Activated CD4-positive, alpha-beta T cell treated with anti-CD3 and anti-CD28 coated beads, Interleukin-2, amount 10 ng/mL, durations not matched to agents 7 days and 5 days (primary cell): Measurements from ENCODE around the gene GCN1. TPM values are rescaled to one million over a fixed set of nuclear protein-coding genes. Genes with fewer than 3 reads are reported as not detected.

Source experiments
- CTCF ChIA-PET: fragments of 350-600 bp; sonication (Branson Sonifier 250); formaldehyde crosslinking; loops from one replicate; lab custom pipeline; 2021; ENCODE audit warnings: antibody characterized with exemption; lab: Charles Lee
- POLR2A ChIA-PET: fragments of 350-600 bp; sonication (Branson Sonifier 250); formaldehyde crosslinking; loops from one replicate; lab custom pipeline; 2021; ENCODE audit warnings: antibody characterized with exemption; lab: Charles Lee
- DNase-seq: peaks from one replicate; pipeline ENCODE4 v3.0.0-alpha.2; 2020
- H3K27ac Mint-ChIP-seq: one replicate; pipeline ENCODE4 v1.8.0; 2021; ENCODE audit warnings: mild to moderate bottlenecking, moderate library complexity, mixed read lengths
- H3K27me3 Mint-ChIP-seq: one replicate; pipeline ENCODE4 v1.8.0; 2021; ENCODE audit warnings: mixed read lengths
- H3K36me3 Mint-ChIP-seq: one replicate; pipeline ENCODE4 v1.8.0; 2021; ENCODE audit warnings: low read depth, mixed read lengths
- H3K4me1 Mint-ChIP-seq: one replicate; pipeline ENCODE4 v1.8.0; 2021; ENCODE audit warnings: mixed read lengths
- H3K4me3 Mint-ChIP-seq: one replicate; pipeline ENCODE4 v1.8.0; 2021; ENCODE audit warnings: mild to moderate bottlenecking, moderate library complexity, mixed read lengths
- H3K9me3 Mint-ChIP-seq: one replicate; pipeline ENCODE4 v1.8.0; 2021; ENCODE audit warnings: mixed read lengths
- total RNA-seq, 2 experiments: library from RNA; stranded (reverse); gene quantifications; one replicate each; pipeline ENCODE4 v1.2.3, GENCODE V29; 2021

The GCN1 gene
- total RNA-seq, 2 experiments from 2014 or later: 90.2 to 95.5 TPM

DNA sequence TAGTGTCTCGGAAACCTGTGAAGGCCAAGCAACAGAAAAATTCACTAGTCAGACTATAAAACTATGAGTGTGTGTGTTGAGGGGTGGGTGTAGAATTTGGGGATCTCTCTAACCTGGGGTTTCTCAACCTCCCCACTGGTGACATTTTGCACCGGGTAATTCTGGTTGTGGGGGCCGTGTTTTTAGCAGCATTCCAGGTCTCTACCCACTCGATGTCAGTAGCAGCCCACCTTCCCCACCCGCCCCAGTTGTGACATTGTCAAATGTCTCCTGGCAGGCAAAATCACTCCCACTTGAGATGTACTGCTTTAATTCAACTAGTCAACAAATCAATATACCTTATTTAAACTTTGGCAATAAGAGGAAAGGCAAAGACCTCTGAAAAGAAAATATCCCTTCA is 4.1 kb downstream of the GCN1 start:
- POLR2A ChIA-PET: no interaction called here
- Mint-ChIP-seq H3K4me1 (peaks cover 28% of the 10 kb centered on the region), H3K9me3 (no peaks in the 10 kb centered on the region), H3K27me3 (no peaks in the 10 kb centered on the region), H3K4me3 (no peak overlapping the region), H3K36me3 (peaks cover 36% of the 10 kb centered on the region), H3K27ac (no peak overlapping the region)
- no peak for DNase-seq
- CTCF ChIA-PET: interaction anchor here (0.6 to 2.6 kb wide), 3 partner anchors 11 to 1923 kb away, joined by 3 to 13 read pairs (median 4); partner anchors contain the start of gene RPLP0

DNA sequence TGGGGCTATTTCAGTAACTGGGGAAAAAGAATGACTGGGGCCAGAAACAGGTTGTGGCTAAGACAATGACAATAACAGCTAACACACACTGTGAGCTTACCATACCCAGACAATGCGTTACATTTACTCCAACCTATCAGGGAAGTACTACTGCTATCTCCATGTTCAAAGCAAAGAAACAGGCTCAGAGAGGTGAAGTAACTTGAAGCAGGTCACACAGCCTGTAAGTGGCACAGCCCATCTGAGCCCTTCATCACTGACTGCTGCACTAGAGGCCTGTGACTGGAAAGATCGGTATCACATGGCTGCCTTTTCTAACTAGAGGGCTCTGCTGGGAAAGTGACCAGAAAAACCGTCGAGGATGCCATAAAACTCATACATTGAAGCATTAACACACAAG is 7.9 kb downstream of the GCN1 start:
- no peaks in the 10 kb centered on the region for H3K9me3 Mint-ChIP-seq
- ChIA-PET POLR2A (no interaction called here), CTCF (no interaction called here)
- no peak for DNase-seq
- H3K36me3 Mint-ChIP-seq: peaks cover 45% of the 10 kb centered on the region
- H3K27me3 Mint-ChIP-seq: no peaks in the 10 kb centered on the region
- H3K27ac Mint-ChIP-seq: no peak overlapping the region
- H3K4me1 Mint-ChIP-seq: peaks cover 10% of the 10 kb centered on the region
- H3K4me3 Mint-ChIP-seq: no peak overlapping the region

DNA sequence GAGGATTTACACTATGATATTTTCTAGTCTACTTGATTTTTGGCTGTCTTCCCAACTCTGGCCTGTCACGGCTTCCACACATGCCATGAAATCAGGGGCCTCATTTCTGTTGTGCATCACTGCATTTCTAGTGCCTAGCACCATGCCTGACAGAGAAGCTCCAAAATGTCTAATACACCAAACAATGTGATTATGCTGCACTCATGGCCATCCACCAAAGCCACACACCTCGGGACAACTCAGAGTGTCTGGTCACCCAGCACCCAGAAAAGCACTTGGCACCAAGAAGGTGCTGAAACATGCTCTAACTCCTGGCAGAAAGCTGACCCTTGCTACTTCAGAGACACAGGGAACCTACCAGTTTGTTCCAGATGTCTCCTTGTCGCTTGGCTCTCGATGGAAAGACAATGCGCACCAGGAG is 11.3 kb downstream of the GCN1 start:
- H3K36me3 Mint-ChIP-seq: peaks cover 51% of the 10 kb centered on the region
- POLR2A ChIA-PET: no interaction called here

DNA sequence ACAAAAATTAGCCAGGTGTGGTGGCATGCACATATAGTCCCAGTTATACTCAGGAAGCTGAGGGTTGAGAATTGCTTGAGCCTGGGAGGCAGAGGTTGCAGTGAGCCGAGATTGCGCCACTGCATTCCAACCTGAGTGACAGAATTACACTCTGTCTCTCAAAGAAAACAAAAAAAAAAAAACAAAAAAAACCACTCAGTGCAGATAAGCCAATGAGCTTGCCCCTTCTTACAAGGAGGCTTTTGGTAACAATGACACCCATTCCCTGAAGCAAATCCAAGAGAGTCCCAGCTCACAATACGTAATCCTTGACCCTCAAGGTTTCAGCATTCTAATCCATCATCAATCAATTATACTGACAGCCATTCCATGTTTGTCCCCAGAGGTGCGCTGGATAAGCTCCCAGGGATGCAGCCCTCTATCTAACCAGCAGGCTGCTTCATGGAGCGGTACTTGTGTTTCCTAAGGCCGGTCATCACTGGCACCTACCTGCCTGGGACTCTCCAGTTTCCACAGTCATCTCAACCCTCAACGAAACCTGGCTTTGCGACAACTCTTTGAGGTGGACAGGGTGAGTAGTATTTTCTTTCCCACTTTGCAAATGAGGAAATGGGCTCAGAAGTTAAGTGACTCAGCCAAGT is 12.4 kb downstream of the GCN1 start:
- ChIA-PET CTCF (interaction anchor here (0.8 kb wide), 2 partner anchors 14 to 35 kb away, joined by 3 to 5 read pairs; no protein-coding TSS in a partner anchor), POLR2A (no interaction called here)
- H3K4me1 Mint-ChIP-seq: peaks cover 5% of the 10 kb centered on the region

More for the DNA sequence above, 11.3 kb downstream of the GCN1 start:
- Mint-ChIP-seq H3K4me1 (peaks cover 5% of the 10 kb centered on the region), H3K27me3 (no peaks in the 10 kb centered on the region), H3K9me3 (no peaks in the 10 kb centered on the region), H3K4me3 (no peak overlapping the region), H3K27ac (no peak overlapping the region)
- CTCF ChIA-PET: interaction anchor here (0.8 kb wide), 1 partner anchor 15 kb away, joined by 3 read pairs; no protein-coding TSS in a partner anchor
- no peak for DNase-seq

DNA sequence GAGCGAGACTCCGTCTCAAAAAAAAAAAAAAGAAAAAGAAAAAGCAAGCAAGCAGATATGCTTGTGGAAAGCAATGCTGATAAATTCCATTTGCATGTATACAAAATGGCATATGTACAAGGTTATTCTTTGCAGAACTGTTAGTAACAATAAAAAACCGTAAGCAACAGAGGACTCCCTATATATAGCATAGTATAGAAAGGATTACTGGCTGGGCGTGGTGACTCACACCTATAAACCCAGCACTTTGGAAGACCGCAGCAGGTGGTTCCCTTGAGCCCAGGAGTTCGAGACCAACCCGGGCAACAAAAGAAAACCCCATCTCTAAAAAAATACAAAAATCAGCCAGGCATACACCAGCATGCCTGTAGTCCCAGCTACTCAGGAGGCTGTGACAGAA is 13.5 kb downstream of the GCN1 start:
- Mint-ChIP-seq H3K4me1 (no peaks in the 10 kb centered on the region), H3K4me3 (no peak overlapping the region), H3K9me3 (no peaks in the 10 kb centered on the region), H3K27ac (no peak overlapping the region), H3K36me3 (peaks cover 54% of the 10 kb centered on the region), H3K27me3 (no peaks in the 10 kb centered on the region)
- no peak for DNase-seq
- ChIA-PET POLR2A (no interaction called here), CTCF (no interaction called here)

More for the DNA sequence above, 12.4 kb downstream of the GCN1 start:
- Mint-ChIP-seq H3K27me3 (no peaks in the 10 kb centered on the region), H3K9me3 (no peaks in the 10 kb centered on the region), H3K4me3 (no peak overlapping the region), H3K36me3 (peaks cover 58% of the 10 kb centered on the region), H3K27ac (no peak overlapping the region)
- DNase-seq: no peak

DNA sequence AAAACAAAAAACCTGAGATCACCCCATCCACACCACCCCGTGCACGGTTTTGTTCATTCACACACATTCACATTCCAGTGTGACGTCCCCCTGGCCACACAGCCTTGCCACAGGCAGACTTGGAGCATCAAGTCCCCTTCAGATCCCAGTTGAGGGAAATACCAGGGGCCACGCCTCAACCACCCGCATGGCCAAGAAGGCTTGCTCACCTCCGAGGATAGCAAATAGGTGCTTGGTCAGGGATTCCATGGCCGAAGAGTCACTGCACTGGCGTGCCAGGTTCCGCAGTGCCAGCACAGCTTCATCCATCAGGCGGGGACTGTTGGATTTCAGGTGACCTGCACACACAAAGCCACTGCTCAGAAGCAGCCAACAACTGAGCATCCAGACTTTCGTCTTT is 19.0 kb downstream of the GCN1 start:
- Mint-ChIP-seq H3K9me3 (no peaks in the 10 kb centered on the region), H3K27ac (no peak overlapping the region), H3K4me1 (peaks cover 5% of the 10 kb centered on the region), H3K36me3 (peaks cover 49% of the 10 kb centered on the region), H3K27me3 (no peaks in the 10 kb centered on the region), H3K4me3 (no peak overlapping the region)
- DNase-seq: no peak
- CTCF ChIA-PET: interaction anchor here (1.0 to 1.8 kb wide), 3 partner anchors 13 to 263 kb away, joined by 3 to 4 read pairs (median 3); no protein-coding TSS in a partner anchor
- POLR2A ChIA-PET: no interaction called here

DNA sequence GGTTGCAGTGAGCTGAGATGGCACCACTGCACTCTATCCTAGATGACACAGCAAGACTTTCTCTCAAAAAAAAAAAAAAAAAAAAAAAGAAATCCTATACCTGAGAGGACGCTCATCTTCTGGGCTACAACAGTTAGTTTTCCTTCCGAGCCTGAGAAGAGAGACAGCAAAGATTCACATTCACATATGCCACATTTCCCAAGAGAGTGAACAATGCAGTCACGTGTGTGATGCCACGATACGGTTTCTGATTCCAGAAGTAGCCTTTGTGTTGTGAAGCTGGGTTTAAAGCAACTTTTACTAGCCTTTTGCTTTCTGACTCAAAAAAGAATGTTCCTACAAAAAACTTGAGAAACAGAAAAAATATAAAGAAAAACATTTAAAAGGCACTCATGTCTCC is 19.5 kb downstream of the GCN1 start:
- Mint-ChIP-seq H3K36me3 (peaks cover 52% of the 10 kb centered on the region), H3K9me3 (no peaks in the 10 kb centered on the region), H3K27me3 (no peaks in the 10 kb centered on the region), H3K27ac (no peak overlapping the region), H3K4me3 (no peak overlapping the region), H3K4me1 (peaks cover 5% of the 10 kb centered on the region)
- ChIA-PET POLR2A (no interaction called here), CTCF (no interaction called here)
- DNase-seq: no peak

DNA sequence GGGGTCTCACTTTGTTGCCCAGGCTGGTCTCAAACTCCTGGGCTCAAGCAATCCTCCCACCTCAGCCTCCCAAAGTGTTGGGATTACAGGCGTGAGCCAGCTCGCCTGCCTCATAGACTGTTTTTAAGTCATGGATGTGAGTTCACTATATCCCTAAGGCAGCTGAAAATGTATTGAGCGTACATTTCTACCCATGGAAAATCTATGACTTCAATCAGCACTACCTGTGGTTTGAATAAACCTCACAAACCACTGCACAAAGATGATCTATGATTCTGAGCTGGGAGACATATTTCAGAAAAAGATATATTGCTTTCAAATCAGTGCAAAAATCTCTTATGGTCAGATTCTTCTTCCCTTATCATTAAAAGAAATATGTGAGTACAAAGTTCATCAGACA is 22.5 kb downstream of the GCN1 start:
- Mint-ChIP-seq H3K27me3 (no peaks in the 10 kb centered on the region), H3K36me3 (peaks cover 42% of the 10 kb centered on the region)

DNA sequence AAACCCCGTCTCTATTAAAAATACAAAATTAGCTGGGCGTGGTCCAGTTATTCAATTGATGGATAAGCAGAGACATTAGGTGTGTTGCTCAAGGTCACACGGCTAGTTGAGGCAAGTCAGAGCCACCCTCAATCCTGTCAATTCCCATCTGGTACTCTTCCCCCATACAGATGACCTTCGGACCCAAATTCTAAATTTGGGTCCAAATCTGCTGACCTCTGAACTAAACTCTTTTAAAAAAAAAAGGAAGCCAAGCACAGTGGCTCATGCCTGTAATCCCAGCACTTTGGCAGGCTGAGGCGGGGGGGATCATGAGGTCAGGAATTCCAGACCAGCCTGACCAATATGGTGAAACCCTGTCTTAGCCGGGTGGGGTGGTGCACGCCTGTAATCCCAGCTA is 23.9 kb downstream of the GCN1 start:
- ChIA-PET POLR2A (no interaction called here), CTCF (no interaction called here)
- Mint-ChIP-seq H3K27me3 (no peaks in the 10 kb centered on the region), H3K4me3 (no peak overlapping the region), H3K9me3 (no peaks in the 10 kb centered on the region), H3K27ac (no peak overlapping the region), H3K4me1 (peaks cover 5% of the 10 kb centered on the region), H3K36me3 (peaks cover 35% of the 10 kb centered on the region)
- DNase-seq: no peak

More for the DNA sequence above, 22.5 kb downstream of the GCN1 start:
- no peak for DNase-seq
- Mint-ChIP-seq H3K4me1 (peaks cover 5% of the 10 kb centered on the region), H3K4me3 (no peak overlapping the region), H3K9me3 (no peaks in the 10 kb centered on the region), H3K27ac (no peak overlapping the region)
- CTCF ChIA-PET: interaction anchor here (1.0 kb wide), 1 partner anchor 16 kb away, joined by 5 read pairs; no protein-coding TSS in a partner anchor
- POLR2A ChIA-PET: no interaction called here

DNA sequence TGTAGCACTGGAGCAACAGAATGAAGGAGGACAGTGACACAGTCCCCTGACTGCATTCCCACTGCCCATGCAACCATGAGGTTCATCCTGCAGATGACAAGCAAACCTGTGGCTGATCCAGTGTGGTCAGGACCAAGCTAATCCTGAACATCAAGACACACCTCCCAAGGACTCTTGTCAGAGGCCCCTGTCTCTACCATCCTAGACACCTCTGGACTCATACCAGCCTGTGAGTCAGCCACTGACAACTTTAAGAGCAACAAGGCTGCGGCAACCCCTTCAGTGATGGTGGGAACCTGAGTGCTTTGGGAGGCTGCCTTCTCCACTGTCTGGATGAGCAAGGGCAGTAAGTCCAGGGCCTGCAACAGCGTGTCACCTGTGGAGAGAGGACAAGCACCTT is 24.6 kb downstream of the GCN1 start:
- no peak overlapping the region for H3K27ac Mint-ChIP-seq
- no peak for DNase-seq
- H3K9me3 Mint-ChIP-seq: no peaks in the 10 kb centered on the region
- H3K27me3 Mint-ChIP-seq: no peaks in the 10 kb centered on the region
- ChIA-PET CTCF (no interaction called here), POLR2A (no interaction called here)
- peaks cover 35% of the 10 kb centered on the region for H3K36me3 Mint-ChIP-seq
- no peak overlapping the region for H3K4me3 Mint-ChIP-seq
- H3K4me1 Mint-ChIP-seq: peaks cover 5% of the 10 kb centered on the region

DNA sequence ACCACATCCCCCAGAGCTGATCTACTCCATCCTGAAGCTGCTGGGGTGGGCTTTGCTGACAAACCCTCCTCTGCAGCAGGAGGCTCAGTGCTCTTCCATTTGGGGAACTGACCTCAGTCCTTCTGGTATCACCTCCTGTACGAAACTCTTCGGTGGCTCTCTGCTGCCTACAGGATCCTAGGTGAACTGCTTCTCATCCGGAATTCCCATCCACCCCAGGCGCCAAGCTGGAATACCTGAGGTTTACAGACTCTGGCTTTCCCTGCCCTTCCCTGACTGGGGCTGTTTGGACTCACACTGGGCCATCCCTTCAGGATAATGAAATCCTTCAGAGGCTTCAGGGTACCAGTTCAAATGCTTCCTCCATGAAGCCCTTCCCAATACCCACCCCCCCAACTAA is 26.2 kb downstream of the GCN1 start:
- ChIA-PET POLR2A (interaction anchor here (0.6 kb wide), 1 partner anchor 123 kb away, joined by 3 read pairs; the partner anchor contains the start of gene RNU4-2), CTCF (interaction anchor here (0.7 to 1.3 kb wide), 3 partner anchors 9 to 21 kb away, joined by 4 to 5 read pairs (median 4); no protein-coding TSS in a partner anchor)
- H3K9me3 Mint-ChIP-seq: no peaks in the 10 kb centered on the region
- no peak for DNase-seq
- no peak overlapping the region for H3K4me3 Mint-ChIP-seq
- peaks cover 3% of the 10 kb centered on the region for H3K4me1 Mint-ChIP-seq
- H3K36me3 Mint-ChIP-seq: peaks cover 32% of the 10 kb centered on the region
- no peaks in the 10 kb centered on the region for H3K27me3 Mint-ChIP-seq
- H3K27ac Mint-ChIP-seq: no peak overlapping the region

DNA sequence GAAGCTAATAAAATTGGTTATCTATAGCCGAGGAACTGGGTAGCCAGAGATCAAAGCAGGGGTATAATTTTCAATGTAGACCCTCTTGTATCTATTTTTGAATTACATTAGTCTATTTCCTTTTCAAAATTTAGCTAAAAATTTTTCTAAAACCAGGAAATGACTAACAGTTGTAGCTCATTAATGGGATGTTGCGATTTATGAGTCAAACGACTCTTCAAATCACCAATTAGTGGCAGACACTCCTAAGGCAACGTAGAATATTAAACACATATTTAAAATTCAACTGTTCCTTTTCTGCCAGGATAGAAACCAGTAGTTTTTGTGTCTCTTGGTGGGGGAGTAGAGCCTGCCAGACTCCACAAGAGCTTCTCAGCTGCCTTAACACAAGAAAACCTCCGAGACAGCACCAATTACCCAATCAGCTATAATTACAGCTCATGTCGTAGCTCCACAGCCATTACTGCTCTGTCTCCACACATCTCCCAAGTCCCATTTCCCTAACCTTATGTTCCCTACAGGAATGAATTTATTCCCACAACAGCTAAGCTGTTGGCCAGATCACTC is 26.9 kb downstream of the GCN1 start:
- H3K36me3 Mint-ChIP-seq: peaks cover 26% of the 10 kb centered on the region
- H3K9me3 Mint-ChIP-seq: no peaks in the 10 kb centered on the region
- H3K4me1 Mint-ChIP-seq: no peaks in the 10 kb centered on the region
- H3K27ac Mint-ChIP-seq: no peak overlapping the region
- H3K4me3 Mint-ChIP-seq: no peak overlapping the region
- CTCF ChIA-PET: interaction anchor here (0.7 to 1.3 kb wide), 3 partner anchors 9 to 21 kb away, joined by 4 to 5 read pairs (median 4); no protein-coding TSS in a partner anchor
- H3K27me3 Mint-ChIP-seq: no peaks in the 10 kb centered on the region
- no peak for DNase-seq
- POLR2A ChIA-PET: interaction anchor here (0.6 kb wide), 1 partner anchor 124 kb away, joined by 3 read pairs; the partner anchor contains the start of gene RNU4-2

DNA sequence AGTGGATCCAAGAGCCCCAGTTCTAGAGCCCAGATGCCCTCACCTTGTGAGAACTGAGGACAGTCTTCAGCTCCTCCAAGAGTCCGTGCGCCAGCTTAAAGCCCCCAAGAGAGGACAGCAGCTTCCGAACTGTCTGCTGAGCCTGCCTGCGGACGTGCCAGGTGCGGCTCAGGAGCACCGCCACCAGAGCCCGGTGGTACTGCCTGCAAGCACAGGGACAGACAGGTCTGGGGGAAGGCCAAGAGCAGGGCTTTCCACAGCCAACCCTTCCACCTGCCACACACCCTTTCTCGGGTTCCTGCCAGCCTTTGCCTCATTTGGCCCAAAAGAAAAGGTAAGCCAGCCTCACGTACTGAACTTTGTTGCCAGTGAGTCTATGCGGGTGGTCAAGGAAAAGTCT is 30.2 kb downstream of the GCN1 start:
- Mint-ChIP-seq H3K4me1 (no peaks in the 10 kb centered on the region), H3K27me3 (no peaks in the 10 kb centered on the region), H3K36me3 (peaks cover 40% of the 10 kb centered on the region), H3K9me3 (no peaks in the 10 kb centered on the region), H3K4me3 (no peak overlapping the region), H3K27ac (peak overlapping the region; percentile 19)
- POLR2A ChIA-PET: no interaction called here
- no peak for DNase-seq
- CTCF ChIA-PET: interaction anchor here (0.6 to 1.2 kb wide), 5 partner anchors 24 to 276 kb away, joined by 3 to 5 read pairs (median 4); partner anchors contain the start of gene RPLP0
